Stimulated activated CD8-positive, alpha-beta memory T cell treated with anti-CD3 and anti-CD28 coated beads, Interleukin-7, amount 100 ng/mL, for 1 hour (primary cell): ENCODE measurements around the gene IL1RAP.
"Not testable (repeated sequence)": the region's sequence is repeated elsewhere in the genome, so short reads cannot be mapped to it uniquely, and the experiment has no call there.

Source experiments
- DNase-seq, 2 donors: peaks; one replicate each; pipeline ENCODE4 v3.0.0-alpha.2; 2020; ENCODE audit warnings: low read depth in 2 of 2

The IL1RAP gene

GRCh38 chr3:190513409-190514370 is at the start of gene IL1RAP:
Gene IL1RAP (plus strand): TSS chr3:190514085. CDS start chr3:190564290, 50,205 bp downstream.
- DNase-seq = peak; percentile 62 to 68

- DNase-seq = no peak
These were observed 46.0 kb upstream of the IL1RAP start for GRCh38 chr3:190467922-190468321.

GRCh38 chr3:190473261-190473660 is 40.6 kb upstream of the IL1RAP start:
- not testable (repeated sequence) for DNase-seq

GRCh38 chr3:190481779-190482178 is 32.1 kb upstream of the IL1RAP start:
- no peak for DNase-seq

GRCh38 chr3:190485830-190486532 is 27.9 kb upstream of the IL1RAP start:
- no peak for DNase-seq

GRCh38 chr3:190486533-190486864 is 27.4 kb upstream of the IL1RAP start:
- no peak for DNase-seq

GRCh38 chr3:190486908-190487607 is 26.8 kb upstream of the IL1RAP start:
- no peak for DNase-seq

- no peak for DNase-seq
These were observed 22.3 kb upstream of the IL1RAP start for GRCh38 chr3:190491533-190492054.

GRCh38 chr3:190492129-190492528 is 21.8 kb upstream of the IL1RAP start:
- no peak for DNase-seq

- no peak for DNase-seq
These were observed 20.9 kb upstream of the IL1RAP start for GRCh38 chr3:190492966-190493365.

GRCh38 chr3:190494907-190495306 is 19.0 kb upstream of the IL1RAP start:
- no peak for DNase-seq

GRCh38 chr3:190495354-190495753 is 18.5 kb upstream of the IL1RAP start:
- no peak for DNase-seq

- no peak for DNase-seq
These were observed 18.1 kb upstream of the IL1RAP start for GRCh38 chr3:190495796-190496195.

GRCh38 chr3:190496859-190497258 is 17.0 kb upstream of the IL1RAP start:
- DNase-seq = no peak

- no peak for DNase-seq
These were observed 16.1 kb upstream of the IL1RAP start for GRCh38 chr3:190497811-190498210.

- DNase-seq = no peak
These were observed 15.6 kb upstream of the IL1RAP start for GRCh38 chr3:190498293-190498692.

GRCh38 chr3:190499122-190499521 is 14.8 kb upstream of the IL1RAP start:
- DNase-seq = no peak

- DNase-seq = no peak
These were observed 10.9 kb upstream of the IL1RAP start for GRCh38 chr3:190502946-190503345.

GRCh38 chr3:190504354-190505125 is 9.3 kb upstream of the IL1RAP start:
- no peak for DNase-seq

GRCh38 chr3:190505381-190506003 is 8.4 kb upstream of the IL1RAP start:
- no peak for DNase-seq

- DNase-seq = no peak
These were observed 7.6 kb upstream of the IL1RAP start for GRCh38 chr3:190506271-190506670.
